ENCODE data around the gene RAB8A.
A peak's percentile ranks its signal among the peaks of the same experiment; 100 is the strongest.
"Not testable (repeated sequence)": the region's sequence is repeated elsewhere in the genome, so short reads cannot be mapped to it uniquely, and the experiment has no call there.

Gene RAB8A

DNA sequence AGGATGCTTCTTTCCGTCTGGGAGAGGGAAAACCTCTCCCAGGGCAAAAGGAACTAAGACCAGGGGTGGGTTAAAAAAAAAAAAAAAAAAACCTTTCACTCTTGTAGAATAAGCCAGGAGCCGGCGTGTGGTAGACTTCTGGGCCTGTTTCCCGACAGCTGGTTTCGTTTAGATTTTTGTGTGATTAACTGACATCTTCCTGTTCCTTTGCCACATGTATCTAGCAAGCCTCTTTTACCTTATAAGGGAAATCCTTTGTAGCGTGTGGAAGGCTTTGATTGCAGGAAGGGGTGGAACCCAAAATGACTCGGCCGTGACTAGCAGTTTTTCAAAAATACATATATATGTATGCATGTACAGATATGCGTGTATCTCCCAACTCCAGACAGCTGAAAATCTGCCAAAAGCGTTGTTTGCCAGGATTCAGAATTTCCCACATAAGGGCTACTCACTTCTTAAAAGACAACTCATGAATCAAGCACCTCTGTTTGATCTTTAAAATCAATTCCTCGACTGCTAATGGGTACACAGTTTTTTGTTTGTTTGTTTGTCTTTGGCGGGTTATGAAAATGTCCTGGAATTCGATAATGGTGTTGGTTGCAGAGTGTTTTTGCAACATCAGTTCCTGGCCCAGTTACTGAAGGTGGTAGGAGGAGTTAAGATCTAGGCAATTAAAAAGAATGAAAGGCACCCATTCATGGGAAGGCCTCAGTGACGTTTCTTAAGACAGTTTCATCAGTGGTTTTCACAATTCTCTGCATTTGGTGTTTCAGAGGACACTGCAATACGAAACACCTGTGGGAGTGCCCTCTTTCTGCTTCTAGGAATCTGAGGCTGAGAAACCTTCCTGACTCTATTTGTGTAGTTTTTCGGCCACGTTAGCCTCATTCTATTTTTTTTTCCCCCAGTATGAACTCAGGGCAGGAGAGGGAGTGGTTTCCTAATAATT is 32.7 kb upstream of the RAB8A start:
- no peak for TF ChIP-seq CTCF (conservative IDR thresholded peaks at IDR 0.05; ENCODE audit: low read depth, low read length)
- H3K4me3 ChIP-seq (ENCODE audit: low read length): peak overlapping the region; percentile 94
- peak; percentile 84 for DNase-seq (ENCODE audit: low read depth)

- H3K4me3 ChIP-seq (ENCODE audit: low read length): no peak overlapping the region
- TF ChIP-seq CTCF (conservative IDR thresholded peaks at IDR 0.05; ENCODE audit: low read depth, low read length): no peak
- DNase-seq (ENCODE audit: low read depth): no peak
Observed at GRCh38 chr19:16084067-16084685, 27.5 kb upstream of the RAB8A start.

DNA sequence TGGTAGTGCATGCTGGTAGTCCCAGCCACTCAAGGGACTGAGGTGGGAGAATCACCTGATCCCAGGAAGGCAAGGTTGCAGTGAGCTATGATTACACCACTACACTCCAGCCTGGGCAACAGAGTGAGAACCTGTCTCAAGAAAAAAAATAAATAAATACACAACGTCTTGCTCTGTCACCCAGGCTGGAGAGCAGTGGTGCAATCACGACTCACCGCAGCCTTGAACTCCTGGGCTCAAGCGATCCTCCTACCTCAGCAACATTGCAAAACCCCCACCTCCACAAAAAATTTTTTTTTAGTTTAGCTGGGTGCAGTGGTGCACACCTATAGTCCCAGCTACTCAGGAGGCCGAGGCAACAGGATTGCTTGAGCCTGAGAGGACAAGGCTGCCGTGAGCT is 26.6 kb upstream of the RAB8A start:
- no peak for TF ChIP-seq CTCF (conservative IDR thresholded peaks at IDR 0.05; ENCODE audit: low read depth, low read length)
- H3K4me3 ChIP-seq (ENCODE audit: low read length): no peak overlapping the region
- DNase-seq (ENCODE audit: low read depth): no peak

DNA sequence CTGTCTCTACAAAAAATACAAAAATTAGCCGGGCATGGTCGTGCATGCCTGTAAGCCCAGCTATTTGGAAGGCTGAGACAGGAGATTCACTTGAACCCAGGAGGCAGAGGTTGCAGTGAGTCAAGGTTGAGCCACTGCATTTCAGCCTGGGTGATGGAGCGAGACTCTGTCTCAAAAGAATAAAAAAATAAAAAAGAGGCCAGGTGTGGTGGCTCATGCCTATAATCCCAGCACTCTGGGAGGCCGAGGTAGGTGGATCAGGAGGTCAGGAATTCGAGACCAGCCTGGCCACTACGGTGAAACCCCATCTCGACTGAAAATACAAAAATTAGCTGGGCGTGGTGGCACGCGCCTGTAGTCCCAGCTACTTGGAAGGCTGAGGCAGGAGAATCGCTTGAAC is 24.3 kb upstream of the RAB8A start:
- DNase-seq (ENCODE audit: low read depth); H3K4me3 ChIP-seq (ENCODE audit: low read length): not testable (repeated sequence)

- no peak for DNase-seq (ENCODE audit: low read depth)
- TF ChIP-seq CTCF (conservative IDR thresholded peaks at IDR 0.05; ENCODE audit: low read depth, low read length): no peak
- H3K4me3 ChIP-seq (ENCODE audit: low read length): no peak overlapping the region
Observed at GRCh38 chr19:16087940-16088339, 23.7 kb upstream of the RAB8A start.

- peak overlapping the region; percentile 8 for H3K4me3 ChIP-seq (ENCODE audit: low read length)
- DNase-seq (ENCODE audit: low read depth): peak; percentile 76
- peak; percentile 40 for TF ChIP-seq CTCF (conservative IDR thresholded peaks at IDR 0.05; ENCODE audit: low read depth, low read length)
Observed at GRCh38 chr19:16088351-16089009, 23.2 kb upstream of the RAB8A start.

GRCh38 chr19:16089010-16089846 is 22.5 kb upstream of the RAB8A start:
- no peak for DNase-seq (ENCODE audit: low read depth)
- peak overlapping the region; percentile 8 for H3K4me3 ChIP-seq (ENCODE audit: low read length)
- no peak for TF ChIP-seq CTCF (conservative IDR thresholded peaks at IDR 0.05; ENCODE audit: low read depth, low read length)

Data from retinal pigment epithelial cell (primary cell).